ENCODE measurements around the gene FAM234B. TPM values are rescaled to one million over a fixed set of nuclear protein-coding genes. Genes with fewer than 3 reads are reported as not detected.

The FAM234B gene
- polyA plus RNA-seq, 3 donors, result 1.6 to 3.2 (median 2.0) TPM

GRCh38 chr12:13127444-13127843 is 83.3 kb downstream of the FAM234B start:
- H3K36me3 ChIP-seq (replicated peaks in 1 of 2; ENCODE audit: control insufficient read depth in 1 of 2, insufficient read depth in 2 of 2, low read length in 2 of 2), result no peaks in the 10 kb centered on the region
- TF ChIP-seq CTCF (IDR thresholded peaks at IDR 0.05), result no peak
- DNase-seq, result no peak
- Mint-ChIP-seq H3K4me3 (no peak overlapping the region), H3K36me3 (no peaks in the 10 kb centered on the region), H3K9me3 (no peaks in the 10 kb centered on the region), H3K4me1 (peaks cover 2% of the 10 kb centered on the region), H3K27me3 (ENCODE audit: low read depth in 3 of 3) (peaks cover 0 to 5% (median 0%) of the 10 kb centered on the region in 3 donors), H3K27ac (no peak overlapping the region)
- H3K79me2 ChIP-seq (ENCODE audit: insufficient read depth, low read length), result no peaks in the 10 kb centered on the region
- H3K9ac ChIP-seq (ENCODE audit: insufficient read depth, low read length, poor library complexity, severe bottlenecking), result no peak overlapping the region
- H3K4me3 ChIP-seq (replicated peaks in 1 of 3; ENCODE audit: low read depth in 2 of 3, low read length in 3 of 3), result no peak overlapping the region
- H3K27me3 ChIP-seq (ENCODE audit: control insufficient read depth in 2 of 2, insufficient read depth in 2 of 2, low read length in 2 of 2), result no peaks in the 10 kb centered on the region
- H3K4me1 ChIP-seq (ENCODE audit: control insufficient read depth in 1 of 2, insufficient read depth in 2 of 2, low read length in 2 of 2), result no peaks in the 10 kb centered on the region
- no peaks in the 10 kb centered on the region for H4K20me1 ChIP-seq (ENCODE audit: insufficient read depth, low read length)
- intact Hi-C loops (cut with micrococcal nuclease), result no loop called here
- no peak overlapping the region for H2AFZ ChIP-seq (ENCODE audit: insufficient read depth, low read depth, low read length, poor library complexity, severe bottlenecking)
- no peaks in the 10 kb centered on the region for H3K9me3 ChIP-seq (replicated peaks in 1 of 2; ENCODE audit: control insufficient read depth in 1 of 2, insufficient read depth in 1 of 2, low read length in 2 of 2)
- no peak overlapping the region for H3K27ac ChIP-seq (ENCODE audit: low read depth in 1 of 2, low read length in 2 of 2)
- WGBS (ENCODE audit: insufficient coverage), result 90% methylated on average over 3 of the region's 5 CpGs
- no peak overlapping the region for H3K4me2 ChIP-seq (replicated peaks; ENCODE audit: extremely low read depth, low read length, poor library complexity, severe bottlenecking)

GRCh38 chr12:13128291-13128965 is 84.2 kb downstream of the FAM234B start:
- H3K79me2 ChIP-seq (ENCODE audit: insufficient read depth, low read length), result no peaks in the 10 kb centered on the region
- no peaks in the 10 kb centered on the region for H4K20me1 ChIP-seq (ENCODE audit: insufficient read depth, low read length)
- H2AFZ ChIP-seq (ENCODE audit: insufficient read depth, low read depth, low read length, poor library complexity, severe bottlenecking), result no peak overlapping the region
- H3K27me3 Mint-ChIP-seq (ENCODE audit: low read depth in 3 of 3), result peaks cover 0 to 6% (median 0%) of the 10 kb centered on the region in 3 donors
- H3K4me3 ChIP-seq (replicated peaks in 1 of 3; ENCODE audit: low read depth in 2 of 3, low read length in 3 of 3), result no peak overlapping the region
- no peak for TF ChIP-seq CTCF (IDR thresholded peaks at IDR 0.05)
- no peaks in the 10 kb centered on the region for H3K27me3 ChIP-seq (ENCODE audit: control insufficient read depth in 2 of 2, insufficient read depth in 2 of 2, low read length in 2 of 2)
- intact Hi-C loops (cut with micrococcal nuclease), result no loop called here
- no peak overlapping the region for H3K27ac Mint-ChIP-seq
- no peaks in the 10 kb centered on the region for H3K9me3 ChIP-seq (replicated peaks in 1 of 2; ENCODE audit: control insufficient read depth in 1 of 2, insufficient read depth in 1 of 2, low read length in 2 of 2)
- peaks cover 2% of the 10 kb centered on the region for H3K4me1 Mint-ChIP-seq
- 96% methylated on average over 7 of the region's 8 CpGs for WGBS (ENCODE audit: insufficient coverage)
- H3K4me1 ChIP-seq (ENCODE audit: control insufficient read depth in 1 of 2, insufficient read depth in 2 of 2, low read length in 2 of 2), result no peaks in the 10 kb centered on the region
- H3K27ac ChIP-seq (ENCODE audit: low read depth in 1 of 2, low read length in 2 of 2), result no peak overlapping the region
- H3K4me3 Mint-ChIP-seq, result no peak overlapping the region
- no peaks in the 10 kb centered on the region for H3K9me3 Mint-ChIP-seq
- no peaks in the 10 kb centered on the region for H3K36me3 ChIP-seq (replicated peaks in 1 of 2; ENCODE audit: control insufficient read depth in 1 of 2, insufficient read depth in 2 of 2, low read length in 2 of 2)
- H3K9ac ChIP-seq (ENCODE audit: insufficient read depth, low read length, poor library complexity, severe bottlenecking), result no peak overlapping the region
- H3K4me2 ChIP-seq (replicated peaks; ENCODE audit: extremely low read depth, low read length, poor library complexity, severe bottlenecking), result no peak overlapping the region
- no peaks in the 10 kb centered on the region for H3K36me3 Mint-ChIP-seq
- no peak for DNase-seq
